HCT116 (cell line): ENCODE data around the gene IGFALS. TPM values are rescaled to one million over a fixed set of nuclear protein-coding genes. Genes with fewer than 3 reads are reported as not detected.

Experiments used
- ATAC-seq: fragments of 200-7000 bp; cut with Tn5 transposase; 2 replicates; pipeline ENCODE4 v1.9.1; 2020; ENCODE audit warnings: mild to moderate bottlenecking, moderate library complexity
- BruUV-seq: library from RNA; stranded (reverse); fragments of 400-500 nt; replicated peaks from 2 replicates; lab custom pipeline; 2021; lab: Mats Ljungman, UMichigan
- CTCF ChIA-PET: fragments of 300-600 bp; sonication (Branson Sonifier 250); formaldehyde crosslinking; loops from one replicate; lab custom pipeline; 2021; ENCODE audit warnings: antibody characterized with exemption; lab: Charles Lee
- POLR2A ChIA-PET: fragments of 300-600, 350-600 bp; sonication (Branson Sonifier 250); formaldehyde crosslinking; loops from one replicate; lab custom pipeline; 2021; ENCODE audit warnings: antibody characterized with exemption; lab: Charles Lee
- RAD21 ChIA-PET, 2 experiments: fragments of 300-600 bp; sonication (Branson Sonifier 250); formaldehyde crosslinking; loops; one replicate each; lab custom pipeline; 2023; ENCODE audit warnings: low total read pairs in 2 of 2; ENCODE audit not compliant: uncharacterized antibody in 2 of 2, unreplicated experiment in 2 of 2, low non-redundant PET in 1 of 2; lab: Charles Lee
- DNase-seq: peaks from one replicate; pipeline ENCODE4 v3.0.0-alpha.2; 2010; ENCODE audit warnings: low read depth, low spot score
- H2AFZ ChIP-seq: fragments of 200-600 bp; shearing (Covaris generic), sonication (generic); 2 replicates; pipeline ENCODE4 v1.6.1; 2017; ENCODE audit warnings: low read depth, mixed run types, mixed read lengths, antibody characterized with exemption, low read length; ENCODE audit not compliant: poor library complexity, severe bottlenecking
- H3K27ac ChIP-seq: 2 replicates; pipeline ENCODE4 v1.5.1; 2012; ENCODE audit warnings: low read depth, low read length
- H3K27me3 ChIP-seq: fragments of 200-600 bp; sonication (generic); 2 replicates; pipeline ENCODE4 v1.6.1; 2016; ENCODE audit warnings: mixed run types, low read length, mixed read lengths; ENCODE audit not compliant: insufficient read depth
- H3K36me3 ChIP-seq, 2 experiments: fragments of 200-500 bp in 1 of 2; fragments of 200-600 bp in 1 of 2; sonication (Bioruptor generic) in 1 of 2; sonication (generic) in 1 of 2; 2 replicates each; pipeline versions ENCODE4 v1.5.1 to v1.6.1; 2014 to 2016; ENCODE audit warnings: low read length in 2 of 2, inconsistent platforms in 1 of 2, mixed read lengths in 1 of 2, mixed run types in 1 of 2; ENCODE audit not compliant: insufficient read depth in 2 of 2, control insufficient read depth in 1 of 2
- H3K4me1 ChIP-seq, 2 experiments: fragments of 200-600 bp in 1 of 2; sonication (generic) in 1 of 2; 2 replicates each; pipeline versions ENCODE4 v1.5.1 to v1.6.1; 2012 to 2017; ENCODE audit warnings: low read length in 2 of 2, inconsistent platforms in 1 of 2, mild to moderate bottlenecking in 1 of 2, mixed read lengths in 1 of 2, mixed run types in 1 of 2, moderate library complexity in 1 of 2; ENCODE audit not compliant: insufficient read depth in 2 of 2, control insufficient read depth in 1 of 2
- H3K4me2 ChIP-seq: fragments of 200-600 bp; sonication (generic); 2 replicates; pipeline ENCODE4 v1.6.1; 2017; ENCODE audit warnings: mixed run types, low read length, mixed read lengths
- H3K4me3 ChIP-seq, 2 experiments: fragments of 200-600 bp in 1 of 2; sonication (generic) in 1 of 2; replicated peaks in 1 of 2; 2 replicates each; pipeline ENCODE4 v1.5.1; 2011 to 2016; ENCODE audit warnings: low read length in 2 of 2, control low read depth in 1 of 2, low read depth in 1 of 2, mild to moderate bottlenecking in 1 of 2, mixed read lengths in 1 of 2, mixed run types in 1 of 2
- H3K79me2 ChIP-seq: fragments of 200-600 bp; sonication (generic); 2 replicates; pipeline ENCODE4 v1.6.1; 2017; ENCODE audit warnings: mild to moderate bottlenecking, mixed run types, low read length, moderate library complexity, mixed read lengths; ENCODE audit not compliant: insufficient read depth
- H3K9ac ChIP-seq: fragments of 200-600 bp; sonication (generic); 2 replicates; pipeline ENCODE4 v1.6.1; 2016; ENCODE audit warnings: low read length, mixed read lengths
- H3K9me2 ChIP-seq: fragments of 200-600 bp; sonication (generic), shearing (Covaris generic); 2 replicates; pipeline ENCODE4 v1.6.1; 2017; ENCODE audit warnings: mixed run types, mild to moderate bottlenecking, moderate library complexity; ENCODE audit not compliant: insufficient read depth
- H3K9me3 ChIP-seq, 2 experiments: fragments of 200-500 bp in 1 of 2; fragments of 200-600 bp in 1 of 2; sonication (Bioruptor generic) in 1 of 2; sonication (generic) in 1 of 2; 2 replicates each; pipeline ENCODE4 v1.6.1; 2014 to 2017; ENCODE audit warnings: low read length in 2 of 2, mixed read lengths in 2 of 2, inconsistent platforms in 1 of 2, low read depth in 1 of 2, mild to moderate bottlenecking in 1 of 2, mixed run types in 1 of 2, moderate library complexity in 1 of 2; ENCODE audit not compliant: control insufficient read depth in 1 of 2, insufficient read depth in 1 of 2
- H4K20me1 ChIP-seq: fragments of 200-600 bp; sonication (generic), shearing (Covaris generic); 2 replicates; pipeline ENCODE4 v1.6.1; 2017; ENCODE audit warnings: mixed run types, mild to moderate bottlenecking, moderate library complexity; ENCODE audit not compliant: insufficient read depth
- CTCF ChIP-seq, 3 experiments: fragments of 200-600 bp in 1 of 3; sonication (generic) in 1 of 3; IDR thresholded peaks in 2 of 3; conservative IDR thresholded peaks in 1 of 3; 2 replicates each; pipeline ENCODE4 v1.5.1; 2012 to 2017; ENCODE audit warnings: low read depth in 2 of 3, low read length in 2 of 3, antibody characterized with exemption in 1 of 3, borderline replicate concordance in 1 of 3, control low read depth in 1 of 3, mild to moderate bottlenecking in 1 of 3, mixed read lengths in 1 of 3, mixed run types in 1 of 3, moderate library complexity in 1 of 3; ENCODE audit not compliant: insufficient read depth in 1 of 3
- EGR1 ChIP-seq: IDR thresholded peaks from 2 replicates; pipeline ENCODE4 v1.6.1; 2012; ENCODE audit warnings: low read depth
- EZH2 ChIP-seq: fragments of 200-600 bp; sonication (generic); IDR thresholded peaks from 2 replicates; pipeline ENCODE4 v1.6.1; 2017; ENCODE audit warnings: antibody characterized with exemption, mixed run types
- EZH2phosphoT487 ChIP-seq: fragments of 200-600 bp; IDR thresholded peaks from 2 replicates; pipeline ENCODE4 v1.6.1; 2018; ENCODE audit warnings: antibody characterized with exemption, borderline replicate concordance
- FOSL1 ChIP-seq: IDR thresholded peaks from 2 replicates; pipeline ENCODE4 v1.6.1; 2012; ENCODE audit warnings: low read depth
- MAX ChIP-seq: IDR thresholded peaks from 2 replicates; pipeline ENCODE4 v1.6.1; 2012
- POLR2AphosphoS5 ChIP-seq: IDR thresholded peaks from 2 replicates; pipeline ENCODE4 v1.6.1; 2011; ENCODE audit warnings: mild to moderate bottlenecking, low read depth, low read length, moderate library complexity
- RAD21 ChIP-seq: IDR thresholded peaks from 2 replicates; pipeline ENCODE4 v1.6.1; 2012; ENCODE audit warnings: low read depth, mild to moderate bottlenecking
- SIN3A ChIP-seq: IDR thresholded peaks from 2 replicates; pipeline ENCODE4 v1.6.1; 2012; ENCODE audit warnings: low read depth
- SP1 ChIP-seq: IDR thresholded peaks from 2 replicates; pipeline ENCODE4 v1.6.1; 2012; ENCODE audit warnings: low read depth
- intact Hi-C: fragments of 100-400 bp; cut with micrococcal nuclease; formaldehyde crosslinking; loops from 2 replicates; pipeline ENCODE4 v1.10.0; 2022
- total RNA-seq: library from RNA; stranded (reverse); gene quantifications from one replicate; pipeline ENCODE4 v1.2.1, GENCODE V29; 2021; ENCODE audit not compliant: unreplicated experiment

Gene IGFALS
- total RNA-seq, 1 experiment from 2014 or later: 0.10 TPM

GRCh38 chr16:1818204-1818872 is 24.8 kb upstream of the IGFALS start:
- ATAC-seq: no peak
- intact Hi-C loops: no loop called here
- no TSS peak for BruUV-seq
- no peak overlapping the region for H2AFZ ChIP-seq
- H3K36me3 ChIP-seq: 0 out of 4 replicates have a peak, but pooled peaks cover 2 to 5% of the 10 kb centered on the region in 2 experiments
- ChIA-PET RAD21 (no interaction called here), POLR2A (no interaction called here), CTCF (no interaction called here)
- no peaks in the 10 kb centered on the region for H3K79me2 ChIP-seq
- DNase-seq: no peak
- no peak overlapping the region for H3K4me3 ChIP-seq
- H4K20me1 ChIP-seq: no peaks in the 10 kb centered on the region
- H3K9ac ChIP-seq: no peak overlapping the region
- H3K4me2 ChIP-seq: no peak overlapping the region
- H3K27ac ChIP-seq: no peak overlapping the region
- H3K9me3 ChIP-seq: no peaks in the 10 kb centered on the region
- TF ChIP-seq CTCF (IDR thresholded peaks at IDR 0.05 in 2 of 3, conservative IDR thresholded peaks at IDR 0.05 in 1 of 3; ENCODE audit: borderline replicate concordance in 1 of 3, insufficient read depth in 1 of 3, low read depth in 2 of 3, low read length in 2 of 3): no peak
- TF ChIP-seq POLR2AphosphoS5: no peak
- no peak for TF ChIP-seq MAX
- TF ChIP-seq SIN3A: no peak
- TF ChIP-seq EZH2: no peak
- TF ChIP-seq EZH2phosphoT487: no peak
- no peak for TF ChIP-seq FOSL1
- no peak for TF ChIP-seq SP1
- no peak for TF ChIP-seq EGR1
- no peak for TF ChIP-seq RAD21
- no peaks in the 10 kb centered on the region for H3K4me1 ChIP-seq
- H3K27me3 ChIP-seq: no peaks in the 10 kb centered on the region
- H3K9me2 ChIP-seq: no peaks in the 10 kb centered on the region
